NCI-H526 (cell line): ENCODE data around the gene P2RY6.
A peak's percentile ranks its signal among the peaks of the same experiment; 100 is the strongest.

Experiments
- DNase-seq, 2 experiments: peaks; one replicate each; lab custom pipeline; 2025; lab: John Stamatoyannopoulos, UW

P2RY6 gene

GRCh38 chr11:73316422-73316821, 44.3 kb downstream of the P2RY6 start:
- DNase-seq = no peak

- no peak for DNase-seq
Observed at GRCh38 chr11:73317373-73317772, 45.2 kb downstream of the P2RY6 start.

- DNase-seq = no peak
Observed at GRCh38 chr11:73317803-73318202, 45.7 kb downstream of the P2RY6 start.

- DNase-seq = no peak
Observed at GRCh38 chr11:73318501-73319011, 46.4 kb downstream of the P2RY6 start.

GRCh38 chr11:73320763-73321603, 48.8 kb downstream of the P2RY6 start:
- no peak for DNase-seq

- no peak for DNase-seq
Observed at GRCh38 chr11:73321604-73322381, 49.7 kb downstream of the P2RY6 start.

GRCh38 chr11:73322382-73323306, 50.5 kb downstream of the P2RY6 start:
- no peak for DNase-seq

- DNase-seq = no peak
Observed at GRCh38 chr11:73323464-73323863, 51.3 kb downstream of the P2RY6 start.

GRCh38 chr11:73324116-73324515, 52.0 kb downstream of the P2RY6 start:
- DNase-seq = no peak

GRCh38 chr11:73324665-73325035, 52.5 kb downstream of the P2RY6 start:
- no peak for DNase-seq

GRCh38 chr11:73325036-73325981, 53.2 kb downstream of the P2RY6 start:
- DNase-seq = no peak

- no peak for DNase-seq
Observed at GRCh38 chr11:73326929-73327811, 55.0 kb downstream of the P2RY6 start.

GRCh38 chr11:73327812-73328364, 55.8 kb downstream of the P2RY6 start:
- no peak for DNase-seq

GRCh38 chr11:73330569-73331093, 58.5 kb downstream of the P2RY6 start:
- peak in 1 of 2 experiments; percentile 15 for DNase-seq

GRCh38 chr11:73331138-73331916, 59.2 kb downstream of the P2RY6 start:
- peak in 1 of 2 experiments; percentile 42 for DNase-seq

GRCh38 chr11:73333173-73333572, 61.0 kb downstream of the P2RY6 start:
- DNase-seq = no peak

GRCh38 chr11:73333640-73334383, 61.7 kb downstream of the P2RY6 start:
- DNase-seq = no peak
